Esophagus squamous epithelium (tissue), 4 donors: ENCODE measurements around the gene NMRAL1.

Experiments
- CTCF ChIP-seq, 6 experiments: fragments of 450-650 bp in 4 of 6; fragments of 200-600 bp in 2 of 6; sonication (generic) in 2 of 6; IDR thresholded peaks; one replicate each; pipeline ENCODE4 v1.5.1; 2016 to 2019; ENCODE audit warnings: antibody characterized with exemption in 6 of 6, mild to moderate bottlenecking in 4 of 6, moderate library complexity in 4 of 6
- POLR2A ChIP-seq, 4 donors: fragments of 450-650 bp; IDR thresholded peaks; one replicate each; pipeline ENCODE4 v1.6.1; 2017; ENCODE audit warnings: antibody characterized with exemption in 4 of 4, mild to moderate bottlenecking in 4 of 4, moderate library complexity in 3 of 4

DNA sequence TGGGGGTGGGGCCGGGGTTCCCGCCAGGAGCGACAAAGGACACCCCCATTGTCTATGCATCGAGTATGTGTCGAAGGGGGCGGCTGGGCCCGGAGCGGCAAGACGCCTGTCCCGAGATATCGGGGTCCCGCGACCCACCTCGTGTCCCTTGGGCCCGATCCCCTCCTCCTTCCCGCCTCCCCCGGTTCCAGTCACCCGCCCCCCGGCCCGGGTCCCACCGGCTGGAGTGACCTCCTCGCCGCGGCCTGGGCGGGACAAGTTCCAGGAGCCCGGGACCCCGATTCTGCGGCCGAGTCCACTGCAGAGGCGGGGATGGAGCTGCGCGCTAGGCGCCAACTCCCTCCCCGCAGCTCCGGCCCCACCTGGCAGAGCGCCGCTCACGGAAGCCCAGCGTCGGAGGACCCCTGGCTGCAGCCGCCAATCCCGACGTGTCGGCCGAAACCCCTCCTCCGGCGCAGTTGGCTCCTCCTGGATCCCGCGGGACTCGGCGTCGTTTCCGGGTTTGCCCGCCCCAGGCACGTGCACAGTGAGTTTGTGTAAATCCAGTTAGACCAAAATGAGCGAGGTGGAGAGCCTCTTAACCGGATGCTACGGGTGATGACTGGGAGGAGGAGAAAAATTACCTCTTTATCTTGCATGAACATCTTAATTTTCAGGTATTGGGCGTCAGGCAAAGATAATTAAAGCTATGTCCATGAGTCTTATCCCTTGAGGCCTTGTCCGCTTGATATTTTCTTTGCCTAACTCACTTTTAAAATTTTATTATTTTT is at the start of gene NMRAL1:
- TF ChIP-seq CTCF (IDR thresholded peaks at IDR 0.05) (peak in 2 of 6 experiments; percentile 4 to 8), POLR2A (IDR thresholded peaks at IDR 0.05) (peak in 2 of 4 donors; percentile 51 to 68)
